ENCODE data around the gene GPATCH2.
"Not testable (repeated sequence)": the region's sequence is repeated elsewhere in the genome, so short reads cannot be mapped to it uniquely, and the experiment has no call there.

The GPATCH2 gene

GRCh38 chr1:217433664-217434063 lies 197.2 kb downstream of the GPATCH2 start:
- no peak for DNase-seq

- DNase-seq: no peak
Measured at GRCh38 chr1:217432339-217432738, 198.6 kb downstream of the GPATCH2 start.

GRCh38 chr1:217431395-217431794 lies 199.5 kb downstream of the GPATCH2 start:
- no peak for DNase-seq

- no peak for DNase-seq
Measured at GRCh38 chr1:217425422-217425821, 205.5 kb downstream of the GPATCH2 start.

- no peak for DNase-seq
Measured at GRCh38 chr1:217419194-217419551, 211.7 kb downstream of the GPATCH2 start.

- DNase-seq: no peak
Measured at GRCh38 chr1:217418269-217419193, 212.4 kb downstream of the GPATCH2 start.

- DNase-seq: no peak
Measured at GRCh38 chr1:217417363-217417762, 213.5 kb downstream of the GPATCH2 start.

GRCh38 chr1:217407534-217408001 lies 223.3 kb downstream of the GPATCH2 start:
- DNase-seq: no peak

GRCh38 chr1:217403026-217403720 lies 227.7 kb downstream of the GPATCH2 start:
- DNase-seq: no peak

GRCh38 chr1:217402301-217402700 lies 228.6 kb downstream of the GPATCH2 start:
- no peak for DNase-seq

- DNase-seq: no peak
Measured at GRCh38 chr1:217393896-217394295, 237.0 kb downstream of the GPATCH2 start.

- DNase-seq: no peak
Measured at GRCh38 chr1:217392441-217392840, 238.4 kb downstream of the GPATCH2 start.

GRCh38 chr1:217389895-217390294 lies 241.0 kb downstream of the GPATCH2 start:
- no peak for DNase-seq

- no peak for DNase-seq
Measured at GRCh38 chr1:217388522-217389065, 242.3 kb downstream of the GPATCH2 start.

- DNase-seq: not testable (repeated sequence)
Measured at GRCh38 chr1:217381773-217382172, 249.1 kb downstream of the GPATCH2 start.

- not testable (repeated sequence) for DNase-seq
Measured at GRCh38 chr1:217379804-217380203, 251.1 kb downstream of the GPATCH2 start.

GRCh38 chr1:217379336-217379735 lies 251.6 kb downstream of the GPATCH2 start:
- no peak for DNase-seq

All from NCI-H1105 (cell line).